HL-60/S4 (cell line): ENCODE data around the gene RNF182.
"Not testable (repeated sequence)": the region's sequence is repeated elsewhere in the genome, so short reads cannot be mapped to it uniquely, and the experiment has no call there.

Experiments
- in situ Hi-C: fragments of 300-500 bp; cut with MboI; formaldehyde crosslinking; loops from 2 replicates; pipeline ENCODE4 v1.14.3; 2022; ENCODE audit warnings: low sequenced_read_pairs

Gene RNF182, protein sequence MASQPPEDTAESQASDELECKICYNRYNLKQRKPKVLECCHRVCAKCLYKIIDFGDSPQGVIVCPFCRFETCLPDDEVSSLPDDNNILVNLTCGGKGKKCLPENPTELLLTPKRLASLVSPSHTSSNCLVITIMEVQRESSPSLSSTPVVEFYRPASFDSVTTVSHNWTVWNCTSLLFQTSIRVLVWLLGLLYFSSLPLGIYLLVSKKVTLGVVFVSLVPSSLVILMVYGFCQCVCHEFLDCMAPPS

DNA sequence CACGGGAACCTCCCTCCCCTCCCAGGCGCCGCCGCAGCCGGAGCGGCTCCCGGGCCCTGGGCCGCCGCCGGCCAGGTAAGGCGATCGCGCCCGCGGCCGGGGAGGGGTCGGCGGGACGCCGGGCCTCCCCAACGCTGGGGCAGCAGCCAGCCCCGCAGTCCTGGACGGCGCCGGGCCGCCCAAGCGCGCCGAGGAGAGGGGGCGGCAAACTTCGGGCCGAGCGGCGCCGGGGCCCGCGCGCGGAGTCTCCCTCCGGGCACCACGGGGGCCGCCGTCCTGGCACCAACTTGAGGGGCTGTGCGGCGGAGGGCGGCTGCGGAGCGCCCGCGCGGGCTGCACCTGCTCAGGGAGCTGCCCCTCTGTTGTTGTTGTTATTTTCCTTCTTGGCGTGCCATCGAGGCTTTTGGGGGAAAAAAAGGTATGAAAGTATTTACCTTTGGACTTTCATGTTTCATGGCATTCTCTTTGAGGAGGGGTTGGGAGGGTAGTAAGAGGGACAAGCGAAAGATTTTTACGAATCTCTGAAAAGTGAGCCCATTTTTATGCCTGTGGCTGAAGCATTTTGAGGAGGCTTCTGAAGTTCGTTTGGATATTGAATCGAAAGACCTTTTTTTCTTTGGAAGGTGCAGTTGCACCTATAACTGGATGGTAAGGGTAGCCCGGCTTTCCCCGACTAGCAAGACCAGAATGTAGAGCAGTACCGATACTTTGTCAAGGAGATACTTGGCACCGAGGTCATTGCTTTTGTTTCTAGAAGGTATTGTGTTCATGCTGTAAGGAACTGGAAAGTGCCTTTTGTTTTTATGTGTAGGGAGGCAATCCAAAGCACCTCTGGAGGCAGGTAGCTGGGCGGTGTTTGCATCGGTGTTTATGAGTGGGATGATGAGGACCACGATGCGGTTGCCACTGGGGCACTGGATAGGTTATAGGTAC is at the start of gene RNF182:
Gene RNF182 (plus strand): TSS at position 4 of the 933 bp plus-strand sequence. CDS start 52,168 bp downstream, outside the sequence.
- in situ Hi-C loops: no loop called here

DNA sequence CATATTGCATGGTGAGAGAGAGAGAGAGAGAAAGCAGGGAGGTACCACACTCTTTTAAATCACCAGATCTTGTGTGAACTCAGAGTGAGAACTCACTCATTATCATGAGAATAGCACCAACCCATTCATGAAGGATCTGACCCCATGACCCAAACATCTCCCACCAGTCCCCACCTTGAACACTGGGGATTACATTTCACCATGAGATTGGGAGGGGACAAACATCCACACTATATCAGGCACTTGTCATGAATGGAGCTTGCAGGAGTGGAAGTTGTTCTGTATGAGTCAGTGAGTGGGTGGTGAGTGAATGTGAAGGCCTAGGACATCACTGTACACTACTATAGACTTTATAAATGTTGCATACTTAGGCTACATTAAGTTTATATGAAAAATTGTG is 47.7 kb upstream of the RNF182 start:
- in situ Hi-C loops: no loop called here

DNA sequence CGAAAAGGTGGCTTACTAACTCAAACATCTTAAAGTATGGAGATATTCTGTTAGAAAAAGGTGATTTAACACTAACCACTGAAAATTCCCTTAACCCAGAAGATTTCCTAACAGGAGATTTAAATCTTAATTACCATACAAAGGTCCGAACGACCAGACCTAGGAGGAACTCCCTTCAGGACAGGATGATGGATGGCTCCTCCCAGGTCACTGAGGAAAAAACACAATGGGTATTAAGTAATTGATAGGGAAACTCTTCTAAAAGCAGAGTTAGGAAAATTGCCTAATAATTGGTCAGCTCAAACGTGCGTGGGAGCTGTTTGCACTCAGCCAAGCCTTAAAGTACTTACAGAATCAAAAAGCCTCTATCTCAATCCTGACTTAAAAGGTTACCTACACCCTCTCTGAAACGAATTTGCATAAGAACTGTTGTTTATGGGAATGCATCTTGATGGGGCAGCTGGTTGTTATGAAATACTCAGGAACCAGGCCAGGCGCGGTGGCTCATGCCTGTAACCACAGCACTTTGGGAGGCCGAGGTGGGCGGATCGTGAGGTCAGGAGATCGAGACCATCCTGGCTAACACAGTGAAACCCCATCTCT is 44.6 kb upstream of the RNF182 start:
- in situ Hi-C loops: not testable (repeated sequence)

DNA sequence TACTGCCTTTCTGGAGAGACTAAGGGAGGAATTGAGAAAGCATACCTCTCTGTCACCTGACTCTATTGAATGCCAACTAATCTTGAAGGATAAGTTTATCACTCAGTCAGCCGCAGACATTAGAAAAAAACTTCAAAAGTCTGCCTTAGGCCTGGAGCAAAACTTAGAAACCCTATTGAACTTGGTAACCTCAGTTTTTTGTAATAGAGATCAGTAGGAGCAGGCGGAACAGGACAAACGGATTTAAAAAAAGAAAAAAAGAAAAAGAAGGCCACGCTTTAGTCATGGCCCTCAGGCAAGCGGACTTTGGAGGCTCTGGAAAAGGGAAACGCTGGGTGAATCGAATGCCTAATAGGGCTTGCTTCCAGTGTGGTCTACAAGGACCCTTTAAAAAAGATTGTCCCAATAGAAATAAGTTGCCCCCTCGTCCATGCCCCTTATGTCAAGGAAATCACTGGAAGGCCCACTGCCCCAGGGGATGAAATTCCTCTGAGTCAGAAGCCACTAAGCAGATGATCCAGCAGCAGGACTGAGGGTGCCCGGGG is 43.1 kb upstream of the RNF182 start:
- in situ Hi-C loops: no loop called here

DNA sequence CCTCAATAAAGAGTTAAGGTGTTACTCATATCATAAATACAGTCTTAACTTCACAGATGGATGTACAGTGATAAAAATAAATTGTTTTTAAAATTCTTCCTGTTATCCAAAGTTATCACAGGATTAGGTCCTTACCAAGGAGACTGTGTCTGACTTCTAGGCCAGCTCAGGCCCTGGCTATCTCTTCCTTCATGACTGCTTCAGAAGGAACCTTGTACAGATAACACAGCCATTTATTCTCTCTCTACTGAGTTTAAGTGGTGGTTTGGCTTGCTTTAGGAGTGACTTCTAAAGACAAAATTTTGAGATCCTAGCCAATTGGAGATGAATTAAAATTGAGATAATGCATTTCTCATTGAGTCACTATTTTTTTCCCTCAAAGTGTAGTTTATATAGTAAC is 40.8 kb upstream of the RNF182 start:
- in situ Hi-C loops: no loop called here

DNA sequence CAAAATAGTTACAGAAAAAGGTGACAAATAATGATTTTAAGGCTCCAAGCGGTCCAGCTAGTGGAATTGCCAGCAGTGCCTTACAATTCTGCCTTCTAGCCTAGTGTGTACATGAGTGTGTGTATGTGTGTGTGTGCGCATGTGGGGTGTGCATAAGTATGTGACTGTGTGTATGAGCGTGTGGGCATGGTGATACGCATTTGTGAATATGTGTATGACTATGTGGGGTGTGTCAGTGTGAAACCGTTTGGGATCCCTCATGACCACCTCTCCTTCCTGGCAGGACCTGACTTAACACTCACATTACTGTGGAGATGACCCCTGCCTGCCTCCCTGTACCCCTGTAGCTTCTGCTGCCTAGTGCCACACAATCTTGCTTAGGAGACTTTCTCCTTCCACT is 40.4 kb upstream of the RNF182 start:
- in situ Hi-C loops: no loop called here

DNA sequence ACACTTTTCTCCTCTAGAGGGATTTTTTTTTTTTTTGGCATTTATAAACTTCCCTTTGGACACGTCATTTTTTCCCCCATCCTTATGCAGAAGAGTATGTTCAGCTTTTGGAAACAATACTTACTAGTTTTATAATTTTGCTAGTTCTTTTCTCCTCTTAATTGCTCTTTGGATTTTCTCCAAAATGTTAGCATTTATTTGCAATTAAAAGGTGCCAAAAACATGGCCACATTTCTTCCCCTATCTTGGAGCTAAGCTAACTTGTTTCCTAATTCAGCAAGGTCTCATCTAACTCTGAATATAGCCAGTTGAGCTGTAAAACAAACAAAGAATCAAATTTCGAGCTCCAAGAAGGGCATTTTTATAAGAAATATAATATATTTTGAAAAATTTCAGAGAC is 39.2 kb upstream of the RNF182 start:
- in situ Hi-C loops: no loop called here

DNA sequence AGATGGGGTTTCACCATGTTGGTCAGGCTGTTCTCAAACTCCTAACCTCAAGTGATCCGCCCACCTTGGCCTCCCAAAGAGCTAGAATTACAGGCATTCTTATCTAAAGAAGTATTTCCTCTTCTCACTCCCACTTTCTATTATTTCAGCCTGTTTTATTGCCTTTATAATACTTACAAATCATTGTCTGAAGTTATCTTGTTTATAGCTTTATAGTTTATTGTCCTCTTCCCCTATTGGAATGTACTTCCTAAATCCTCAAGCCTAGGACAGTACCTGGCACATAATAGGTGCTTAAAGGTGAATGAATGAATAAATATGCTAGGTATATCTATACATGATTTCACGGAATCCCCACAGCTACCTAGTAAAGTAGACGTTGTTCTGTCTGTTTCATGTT is 37.8 kb upstream of the RNF182 start:
- in situ Hi-C loops: no loop called here

DNA sequence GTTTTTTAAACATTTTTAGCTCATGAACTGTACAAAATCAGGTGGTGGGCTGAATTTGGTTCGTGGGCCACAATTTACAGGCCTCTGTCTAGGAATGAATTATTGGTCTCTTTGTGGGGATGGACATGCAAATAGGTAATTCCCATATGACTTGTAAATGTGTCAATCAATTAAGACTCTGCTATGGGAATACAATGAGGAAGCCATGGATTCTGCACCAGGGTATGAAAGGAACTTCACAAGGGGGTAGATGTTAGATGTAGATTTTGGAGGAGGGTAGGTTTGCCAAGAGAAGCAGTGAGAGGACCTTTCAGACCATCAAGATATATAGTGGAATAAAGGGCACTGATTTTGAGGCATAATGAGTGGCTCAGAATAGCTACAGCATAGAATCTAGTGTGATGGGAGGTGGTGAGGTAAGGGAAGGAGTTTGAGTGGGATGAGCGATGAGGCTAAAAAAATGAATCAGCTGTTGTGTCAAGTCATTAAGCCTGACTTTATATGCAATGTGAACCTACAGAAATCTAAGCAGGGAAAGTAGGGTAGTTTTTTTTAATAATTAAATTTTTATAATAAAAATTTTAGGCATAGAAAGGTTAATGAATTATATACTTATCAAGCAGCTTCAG is 32.6 kb upstream of the RNF182 start:
- in situ Hi-C loops: no loop called here

DNA sequence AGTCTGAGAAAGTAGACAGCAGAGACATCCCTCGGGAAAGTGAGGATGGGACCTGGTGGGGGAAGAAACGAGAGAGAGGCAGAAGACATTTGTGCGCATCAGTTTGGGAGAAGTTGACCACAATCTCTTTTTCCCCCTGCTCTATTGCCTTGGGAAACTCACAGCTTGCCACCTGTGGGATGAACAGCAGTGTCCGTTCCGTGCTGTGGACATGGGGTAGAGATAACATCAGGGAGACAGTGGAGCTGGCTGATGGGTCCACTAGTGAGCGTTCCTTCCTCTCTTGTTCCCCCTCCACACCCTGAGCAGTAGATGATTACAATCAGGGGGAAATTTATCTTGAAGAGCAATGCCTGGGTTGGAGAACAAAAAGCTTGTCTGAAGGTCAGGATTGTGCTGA is 21.8 kb upstream of the RNF182 start:
- in situ Hi-C loops: loop anchor here (10.0 kb wide), 1 partner anchor 162 kb away; no protein-coding TSS in a partner anchor

DNA sequence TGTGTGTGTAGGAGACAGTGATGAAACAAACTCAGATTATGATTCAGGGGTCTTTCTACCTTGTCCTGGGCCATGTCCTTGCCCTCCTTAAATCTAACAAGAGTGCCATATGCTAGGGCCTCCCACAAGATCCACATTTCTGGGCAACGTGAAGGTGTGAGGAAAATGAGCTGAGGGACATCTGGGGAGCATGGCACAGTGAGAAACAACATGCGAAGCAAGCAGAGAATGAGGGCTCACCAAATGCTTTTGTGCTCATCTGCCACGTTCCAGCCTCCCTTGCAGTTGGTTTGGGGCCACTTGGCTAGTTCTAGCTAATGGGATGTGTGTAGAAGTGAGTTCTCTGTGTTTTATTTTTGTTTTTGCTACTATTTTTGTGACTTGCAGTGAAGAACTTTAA is 21.4 kb upstream of the RNF182 start:
- in situ Hi-C loops: loop anchor here (10.0 kb wide), 1 partner anchor 161 kb away; no protein-coding TSS in a partner anchor

DNA sequence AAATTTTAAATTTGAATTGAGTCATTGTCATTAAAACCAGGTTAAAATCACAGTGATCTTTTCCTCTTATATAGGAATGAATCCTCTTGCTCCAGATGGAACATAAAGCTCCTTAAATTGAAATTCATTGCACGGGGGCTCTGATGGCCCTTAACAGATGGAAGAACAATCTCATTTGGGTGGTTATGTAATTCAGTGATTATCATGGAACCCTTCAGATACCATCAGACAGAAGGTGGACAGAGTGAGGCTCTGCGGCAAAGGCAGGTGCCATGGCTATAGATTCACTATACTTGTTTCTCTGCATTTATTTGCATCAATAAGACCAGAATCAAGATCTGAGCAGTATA is 17.8 kb upstream of the RNF182 start:
- in situ Hi-C loops: loop anchor here (10.0 kb wide), 1 partner anchor 158 kb away; no protein-coding TSS in a partner anchor

DNA sequence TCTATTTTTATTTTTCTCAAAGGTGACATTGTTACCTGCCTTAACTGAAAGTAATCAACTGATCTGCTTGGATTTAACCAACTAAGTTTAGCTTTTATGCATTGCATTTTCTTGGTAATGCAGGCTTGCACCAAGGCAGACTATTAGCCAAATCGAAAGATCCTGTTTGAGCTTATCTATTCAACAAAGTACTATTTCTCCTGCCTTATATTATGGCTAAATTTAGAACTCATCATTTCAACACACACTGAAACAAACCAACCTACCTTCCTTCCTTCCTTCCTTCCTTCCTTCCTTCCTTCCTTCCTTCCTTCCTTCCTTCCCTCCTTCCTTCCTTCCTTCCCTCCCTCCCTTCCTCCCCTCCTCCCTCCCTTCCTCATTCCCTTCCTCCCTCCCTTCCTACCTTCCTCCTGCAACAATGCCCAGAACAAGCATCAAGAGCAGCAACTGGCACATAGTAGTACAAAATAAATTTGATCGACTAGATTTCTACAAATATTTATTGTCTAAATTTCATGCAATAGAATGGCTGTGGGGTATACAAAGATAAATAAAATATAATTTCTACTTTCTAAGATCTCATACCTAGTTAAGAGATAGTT is 17.0 kb upstream of the RNF182 start:
- in situ Hi-C loops: loop anchor here (10.0 kb wide), 1 partner anchor 157 kb away; no protein-coding TSS in a partner anchor

DNA sequence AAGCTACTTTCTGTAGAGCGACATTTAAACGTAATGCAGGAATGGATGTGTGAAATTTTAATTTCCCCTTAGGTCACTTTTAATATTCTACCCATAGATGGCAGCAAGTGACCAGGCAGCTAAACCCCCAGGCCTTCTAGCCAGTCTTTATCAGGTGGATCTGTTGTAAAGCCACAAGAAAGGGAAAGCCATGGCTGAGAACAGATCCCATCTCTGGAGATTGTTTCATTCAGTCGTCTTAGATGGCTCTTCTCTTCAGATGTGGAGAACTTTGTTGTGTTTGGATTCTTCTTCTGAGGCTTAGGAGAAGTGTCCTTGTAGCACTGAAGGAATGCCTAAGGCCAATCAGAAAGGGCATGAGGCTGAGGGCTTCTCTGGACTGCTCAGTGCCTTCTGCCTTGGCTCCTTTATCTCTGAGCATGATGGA is 15.8 kb upstream of the RNF182 start:
- in situ Hi-C loops: loop anchor here (10.0 kb wide), 1 partner anchor 156 kb away; no protein-coding TSS in a partner anchor

DNA sequence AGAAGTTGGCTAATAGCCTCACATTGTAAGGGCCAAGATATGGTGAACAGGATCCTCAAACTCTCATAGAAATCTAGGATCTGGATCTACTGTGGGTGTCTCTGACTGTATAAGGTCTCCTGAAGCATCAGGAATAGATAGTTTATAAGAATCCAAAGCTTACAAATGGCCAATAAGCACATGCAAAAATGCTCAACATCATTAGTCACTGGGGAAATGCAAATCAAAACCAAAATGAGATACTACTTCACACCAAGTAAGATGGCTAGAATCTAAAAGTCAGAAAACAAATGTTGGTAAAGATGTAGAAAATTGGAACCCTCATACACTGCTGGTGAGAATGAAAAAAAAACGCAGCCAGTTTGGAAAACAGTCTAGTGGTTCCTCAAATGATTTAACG is 14.3 kb upstream of the RNF182 start:
- in situ Hi-C loops: no loop called here

DNA sequence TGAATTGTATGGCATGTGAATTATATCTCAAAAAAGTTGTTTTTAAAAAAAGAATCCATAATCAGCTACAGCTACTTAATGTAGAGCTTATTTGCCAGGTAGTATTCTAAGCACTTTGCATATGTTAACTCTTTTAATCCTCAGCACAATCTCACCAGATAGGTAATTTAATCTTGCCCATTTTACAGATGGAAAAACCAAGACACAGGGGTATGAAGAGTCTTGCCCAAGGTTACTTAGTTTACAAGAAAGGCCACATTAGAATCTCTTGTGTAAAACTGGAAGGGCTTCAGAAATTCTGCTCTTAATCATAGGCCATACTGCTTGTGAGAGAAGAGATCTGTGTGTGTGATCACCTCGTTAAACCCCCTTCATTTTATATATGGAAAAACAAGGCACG is 13.4 kb upstream of the RNF182 start:
- in situ Hi-C loops: no loop called here

DNA sequence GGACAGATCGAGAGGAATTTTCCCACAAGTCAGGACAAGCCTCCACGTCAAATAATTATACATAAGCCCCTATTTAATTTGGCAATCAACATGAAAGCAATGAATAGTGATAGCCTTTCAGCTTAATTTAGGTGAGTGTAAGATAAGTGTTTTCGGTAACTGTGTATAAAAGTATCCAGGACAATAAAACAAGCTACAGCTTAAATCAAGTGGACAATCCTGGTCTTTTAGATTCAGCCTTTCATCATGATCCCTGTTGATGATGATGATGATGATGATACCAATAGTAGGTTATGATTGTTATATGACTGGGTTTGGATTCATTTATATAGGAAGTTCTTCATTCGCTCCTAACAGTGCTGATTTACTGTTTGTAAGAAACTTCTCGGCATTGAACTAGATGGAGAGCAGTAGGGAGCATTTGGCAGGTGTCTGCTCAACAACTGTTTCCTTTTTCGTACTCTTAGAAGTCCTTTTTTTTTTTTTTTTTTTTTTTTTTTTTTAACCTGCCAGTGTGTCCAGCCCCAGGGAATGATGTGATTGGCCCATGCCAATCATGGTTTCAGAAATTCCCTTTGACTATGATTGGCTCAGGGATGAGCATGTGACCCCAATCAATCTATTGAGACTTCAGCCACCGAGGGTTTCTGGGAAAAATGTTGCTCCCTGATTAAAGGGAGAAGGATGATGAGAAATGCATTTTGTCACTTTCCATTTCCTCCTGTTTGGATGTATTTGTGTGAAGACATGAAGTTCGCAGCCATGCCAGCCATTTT is 11.3 kb upstream of the RNF182 start:
- in situ Hi-C loops: no loop called here

DNA sequence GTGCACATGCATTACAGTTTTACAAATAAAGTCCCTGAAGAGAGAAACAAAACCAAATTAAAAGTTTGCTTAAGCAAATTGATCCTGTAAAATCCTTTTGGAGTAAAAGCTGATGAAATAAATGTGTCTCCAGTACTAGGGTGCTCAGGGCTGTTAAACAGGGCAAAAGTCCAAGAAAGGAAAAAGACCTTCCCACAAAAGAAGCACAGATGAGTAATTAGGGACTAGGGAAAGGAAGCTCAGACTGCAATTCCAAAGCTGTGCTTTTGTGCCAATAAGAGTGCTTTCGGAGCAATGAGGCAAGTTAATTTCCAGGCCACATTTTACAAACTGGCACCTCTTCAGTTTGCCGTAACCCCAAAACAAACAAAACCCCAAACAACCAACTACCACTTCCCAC is 10.4 kb upstream of the RNF182 start:
- in situ Hi-C loops: no loop called here

DNA sequence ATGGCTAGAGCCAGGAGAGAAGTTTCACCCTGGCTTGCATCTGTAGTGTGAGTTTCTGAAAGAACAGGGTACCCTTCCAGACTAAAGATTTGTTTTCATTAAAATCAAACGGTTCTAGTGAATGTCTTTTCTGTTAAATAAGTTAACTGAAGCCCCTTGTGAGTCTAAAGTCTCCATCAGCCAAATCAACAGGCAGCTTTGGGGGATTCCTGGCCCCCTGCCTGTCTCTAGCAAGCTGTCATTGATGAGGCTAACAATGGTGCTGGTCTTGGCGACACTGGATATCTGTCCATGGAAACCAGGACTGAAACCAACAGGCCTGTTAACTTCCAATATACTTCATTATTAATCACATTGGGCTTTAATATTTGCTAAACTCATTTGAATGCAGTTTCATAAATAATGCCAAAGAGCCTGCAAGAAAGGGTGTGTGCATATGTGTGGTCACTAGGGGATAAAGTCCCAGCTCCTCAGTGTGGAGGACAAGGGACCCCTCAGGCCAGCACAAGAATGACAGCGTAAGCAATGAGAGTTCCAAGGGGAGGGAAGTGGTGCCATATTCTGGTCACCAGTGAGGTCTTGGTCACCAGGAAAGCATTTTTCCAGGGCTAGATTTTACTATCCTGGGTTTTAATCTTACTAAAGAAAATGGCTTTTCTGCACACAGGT is 9.1 kb upstream of the RNF182 start:
- in situ Hi-C loops: no loop called here
